HepG2 (cell line): ENCODE results near the gene MYH9. TPM values are rescaled to one million over a fixed set of nuclear protein-coding genes. Genes with fewer than 3 reads are reported as not detected.

Source experiments
- BRD4 ChIP-seq: sonication (generic); formaldehyde crosslinking; IDR thresholded peaks from 2 replicates; pipeline ENCODE4 v1.4.0; 2020; ENCODE audit warnings: missing genetic modification reagents
- ELF3 ChIP-seq: IDR thresholded peaks from 2 replicates; pipeline ENCODE4 v1.6.1; 2016; ENCODE audit warnings: missing genetic modification reagents, missing compliant biosample characterization
- GLI4 ChIP-seq: sonication (generic); formaldehyde crosslinking; IDR thresholded peaks from 2 replicates; pipeline ENCODE4 v1.5.1; 2020; ENCODE audit warnings: missing genetic modification reagents, mild to moderate bottlenecking, moderate library complexity, borderline replicate concordance
- IKZF5 ChIP-seq: IDR thresholded peaks from 2 replicates; pipeline ENCODE4 v1.6.1; 2018; ENCODE audit warnings: missing genetic modification reagents, mild to moderate bottlenecking, missing compliant biosample characterization
- MAX ChIP-seq: IDR thresholded peaks from 2 replicates; pipeline ENCODE4 v1.6.1; 2012; ENCODE audit warnings: inconsistent platforms
- MXI1 ChIP-seq: IDR thresholded peaks from 3 replicates; pipeline ENCODE4 v1.6.1; 2012; ENCODE audit warnings: low read depth, low read length, inconsistent platforms, borderline replicate concordance
- MYC ChIP-seq: sonication (generic); formaldehyde crosslinking; IDR thresholded peaks from 2 replicates; pipeline ENCODE4 v1.9.0; 2021; ENCODE audit warnings: missing genetic modification reagents, borderline replicate concordance
- RFX5 ChIP-seq: IDR thresholded peaks from 2 replicates; pipeline ENCODE4 v1.6.1; 2011; ENCODE audit warnings: low read depth, low read length, improper control_type of control experiment
- SETDB1 ChIP-seq: sonication (generic); formaldehyde crosslinking; IDR thresholded peaks from 2 replicates; pipeline ENCODE4 v1.5.1; 2020; ENCODE audit warnings: missing genetic modification reagents, mild to moderate bottlenecking, borderline replicate concordance
- SP140L ChIP-seq: sonication (generic); formaldehyde crosslinking; IDR thresholded peaks from 2 replicates; pipeline ENCODE4 v1.4.0; 2020; ENCODE audit warnings: missing genetic modification reagents, borderline replicate concordance
- U2AF2 ChIP-seq: fragments of 200-400 bp; formaldehyde crosslinking; IDR thresholded peaks from 2 replicates; pipeline ENCODE4 v1.6.1; 2017; ENCODE audit warnings: low read depth, mild to moderate bottlenecking, low read length
- ZBTB38 ChIP-seq: sonication (generic); formaldehyde crosslinking; IDR thresholded peaks from 2 replicates; pipeline ENCODE4 v1.5.1; 2020; ENCODE audit warnings: mild to moderate bottlenecking, missing genetic modification reagents
- ZNF256 ChIP-seq: sonication (generic); formaldehyde crosslinking; conservative IDR thresholded peaks from 2 replicates; pipeline ENCODE4 v1.4.0; 2020; ENCODE audit warnings: missing genetic modification reagents
- polyA plus RNA-seq, 8 experiments: library from polyadenylated mRNA; depleted of rRNA in 3 of 8; stranded (reverse) in 7 of 8; unstranded in 1 of 8; fragments of >200 nt; fragmentation: Illumina TruSeq in 4 of 8; extraction: Trizol in 4 of 8; gene quantifications; 2 replicates each; pipeline versions ENCODE4 v1.2.1 to v1.2.3, GENCODE V29; 2011 to 2016; ENCODE audit warnings: low read depth in 4 of 8, missing spikeins in 1 of 8, mixed read lengths in 1 of 8; ENCODE audit not compliant: insufficient read depth in 1 of 8
- total RNA-seq, 5 experiments: library from RNA; depleted of rRNA; stranded (reverse); fragments of >200 nt; fragmentation: Illumina TruSeq; extraction: Trizol; gene quantifications; 2 replicates each; pipeline ENCODE4 v1.2.3, GENCODE V29; 2016; ENCODE audit warnings: low read depth in 1 of 5
- TF ChIP-seq, protein P1 (sequence below): IDR thresholded peaks from 2 replicates; pipeline ENCODE4 v1.4.0; 2020; ENCODE audit warnings: mild to moderate bottlenecking, missing genetic modification reagents
- TF ChIP-seq, protein P2 (sequence below): sonication (generic); formaldehyde crosslinking; IDR thresholded peaks from 2 replicates; pipeline ENCODE4 v1.4.0; 2020; ENCODE audit warnings: missing genetic modification reagents, mild to moderate bottlenecking, borderline replicate concordance
- TF ChIP-seq, protein P3 (sequence below): sonication (generic); formaldehyde crosslinking; IDR thresholded peaks from 2 replicates; pipeline ENCODE4 v1.5.0; 2020; ENCODE audit warnings: missing genetic modification reagents
- TF ChIP-seq, protein P4 (sequence below): sonication (generic); formaldehyde crosslinking; IDR thresholded peaks from 2 replicates; pipeline ENCODE4 v1.4.0; 2020; ENCODE audit warnings: mild to moderate bottlenecking, missing genetic modification reagents
- TF ChIP-seq, protein P5 (sequence below): IDR thresholded peaks from 2 replicates; pipeline ENCODE4 v1.6.1; 2016; ENCODE audit warnings: missing compliant biosample characterization, missing genetic modification reagents, borderline replicate concordance

Gene MYH9
- total and polyA plus RNA-seq, 2 of the 13 experiments (the other 11 are each of a cell fraction or from before 2014, with no cell fraction given) = 50.7 to 98.5 TPM

DNA sequence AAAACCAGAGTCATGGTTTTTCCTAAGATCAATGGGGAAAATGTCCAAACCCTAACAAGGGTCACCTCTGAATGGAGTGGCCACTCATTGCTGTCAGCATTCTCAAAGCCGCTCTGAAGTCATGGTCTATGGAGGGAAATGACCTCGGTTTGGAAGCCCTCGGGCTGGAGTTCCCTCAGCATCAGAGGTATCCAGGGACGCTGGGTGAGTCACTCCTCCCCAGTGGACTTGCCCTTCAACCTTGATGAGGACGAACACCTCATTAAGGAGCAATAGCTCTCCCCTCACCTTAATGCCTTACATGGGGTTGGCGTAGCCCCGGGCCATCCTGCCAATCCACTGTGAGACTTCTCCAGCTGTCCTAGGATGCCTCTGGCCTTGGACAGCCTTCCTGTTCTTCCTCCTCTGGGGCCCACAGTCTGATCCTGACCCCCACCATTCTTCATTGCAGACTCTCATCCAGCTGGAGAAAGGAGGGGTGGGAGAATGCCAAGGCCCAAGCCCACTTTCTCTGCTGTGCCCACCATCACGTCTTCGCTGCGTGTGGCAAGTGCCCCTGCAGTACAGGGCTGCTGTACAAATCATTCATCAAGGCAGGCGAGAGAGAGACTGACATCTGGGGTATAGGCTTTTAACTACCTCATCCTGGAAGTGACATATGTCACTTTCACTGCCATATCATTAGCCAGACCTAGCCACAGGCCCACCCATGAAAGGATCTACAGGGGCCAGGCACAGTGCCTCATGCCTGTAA is 25.4 kb upstream of the MYH9 start (continued):
- TF ChIP-seq ZNF256 (CRISPR knock-in tag) (no peak), SP140L (CRISPR knock-in tag) (no peak), MYC (CRISPR knock-in tag) (no peak), IKZF5 (CRISPR knock-in tag) (peak; percentile 36; the same call in 1 of the 2 replicates), MAX (no peak), U2AF2 (no peak), GLI4 (no peak), ELF3 (CRISPR knock-in tag) (peak; percentile 30; the same call in 1 of the 2 replicates), ZBTB38 (CRISPR knock-in tag) (0 out of 2 replicates have a peak, but pooled peaks have one; percentile 37), MXI1 (peak; percentile 51; the same call in 1 of the 3 replicates), RFX5 (0 out of 2 replicates have a peak, but pooled peaks have one; percentile 25), BRD4 (0 out of 2 replicates have a peak, but pooled peaks have one; percentile 15), SETDB1 (CRISPR knock-in tag) (no peak)
- TF ChIP-seq, protein P1, sequence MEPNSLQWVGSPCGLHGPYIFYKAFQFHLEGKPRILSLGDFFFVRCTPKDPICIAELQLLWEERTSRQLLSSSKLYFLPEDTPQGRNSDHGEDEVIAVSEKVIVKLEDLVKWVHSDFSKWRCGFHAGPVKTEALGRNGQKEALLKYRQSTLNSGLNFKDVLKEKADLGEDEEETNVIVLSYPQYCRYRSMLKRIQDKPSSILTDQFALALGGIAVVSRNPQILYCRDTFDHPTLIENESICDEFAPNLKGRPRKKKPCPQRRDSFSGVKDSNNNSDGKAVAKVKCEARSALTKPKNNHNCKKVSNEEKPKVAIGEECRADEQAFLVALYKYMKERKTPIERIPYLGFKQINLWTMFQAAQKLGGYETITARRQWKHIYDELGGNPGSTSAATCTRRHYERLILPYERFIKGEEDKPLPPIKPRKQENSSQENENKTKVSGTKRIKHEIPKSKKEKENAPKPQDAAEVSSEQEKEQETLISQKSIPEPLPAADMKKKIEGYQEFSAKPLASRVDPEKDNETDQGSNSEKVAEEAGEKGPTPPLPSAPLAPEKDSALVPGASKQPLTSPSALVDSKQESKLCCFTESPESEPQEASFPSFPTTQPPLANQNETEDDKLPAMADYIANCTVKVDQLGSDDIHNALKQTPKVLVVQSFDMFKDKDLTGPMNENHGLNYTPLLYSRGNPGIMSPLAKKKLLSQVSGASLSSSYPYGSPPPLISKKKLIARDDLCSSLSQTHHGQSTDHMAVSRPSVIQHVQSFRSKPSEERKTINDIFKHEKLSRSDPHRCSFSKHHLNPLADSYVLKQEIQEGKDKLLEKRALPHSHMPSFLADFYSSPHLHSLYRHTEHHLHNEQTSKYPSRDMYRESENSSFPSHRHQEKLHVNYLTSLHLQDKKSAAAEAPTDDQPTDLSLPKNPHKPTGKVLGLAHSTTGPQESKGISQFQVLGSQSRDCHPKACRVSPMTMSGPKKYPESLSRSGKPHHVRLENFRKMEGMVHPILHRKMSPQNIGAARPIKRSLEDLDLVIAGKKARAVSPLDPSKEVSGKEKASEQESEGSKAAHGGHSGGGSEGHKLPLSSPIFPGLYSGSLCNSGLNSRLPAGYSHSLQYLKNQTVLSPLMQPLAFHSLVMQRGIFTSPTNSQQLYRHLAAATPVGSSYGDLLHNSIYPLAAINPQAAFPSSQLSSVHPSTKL (CRISPR knock-in tag) = peak; percentile 73; the same call in 1 of the 2 replicates
- TF ChIP-seq, protein P2, sequence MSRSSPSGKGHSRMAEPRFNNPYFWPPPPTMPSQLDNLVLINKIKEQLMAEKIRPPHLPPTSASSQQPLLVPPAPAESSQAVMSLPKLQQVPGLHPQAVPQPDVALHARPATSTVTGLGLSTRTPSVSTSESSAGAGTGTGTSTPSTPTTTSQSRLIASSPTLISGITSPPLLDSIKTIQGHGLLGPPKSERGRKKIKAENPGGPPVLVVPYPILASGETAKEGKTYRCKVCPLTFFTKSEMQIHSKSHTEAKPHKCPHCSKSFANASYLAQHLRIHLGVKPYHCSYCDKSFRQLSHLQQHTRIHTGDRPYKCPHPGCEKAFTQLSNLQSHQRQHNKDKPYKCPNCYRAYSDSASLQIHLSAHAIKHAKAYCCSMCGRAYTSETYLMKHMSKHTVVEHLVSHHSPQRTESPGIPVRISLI (CRISPR knock-in tag) = no peak
- TF ChIP-seq, protein P3, sequence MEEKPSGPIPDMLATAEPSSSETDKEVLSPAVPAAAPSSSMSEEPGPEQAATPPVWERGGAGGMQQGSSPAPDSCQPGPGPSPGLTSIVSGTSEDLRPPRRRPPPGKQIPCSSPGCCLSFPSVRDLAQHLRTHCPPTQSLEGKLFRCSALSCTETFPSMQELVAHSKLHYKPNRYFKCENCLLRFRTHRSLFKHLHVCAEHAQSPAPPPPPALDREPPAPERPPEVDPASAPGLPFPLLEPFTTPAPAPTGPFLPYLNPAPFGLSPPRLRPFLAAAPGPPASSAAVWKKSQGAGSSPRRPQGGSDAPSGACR (CRISPR knock-in tag) = no peak
- TF ChIP-seq, protein P4, sequence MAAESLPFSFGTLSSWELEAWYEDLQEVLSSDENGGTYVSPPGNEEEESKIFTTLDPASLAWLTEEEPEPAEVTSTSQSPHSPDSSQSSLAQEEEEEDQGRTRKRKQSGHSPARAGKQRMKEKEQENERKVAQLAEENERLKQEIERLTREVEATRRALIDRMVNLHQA (CRISPR knock-in tag) = no peak
- TF ChIP-seq, protein P5, sequence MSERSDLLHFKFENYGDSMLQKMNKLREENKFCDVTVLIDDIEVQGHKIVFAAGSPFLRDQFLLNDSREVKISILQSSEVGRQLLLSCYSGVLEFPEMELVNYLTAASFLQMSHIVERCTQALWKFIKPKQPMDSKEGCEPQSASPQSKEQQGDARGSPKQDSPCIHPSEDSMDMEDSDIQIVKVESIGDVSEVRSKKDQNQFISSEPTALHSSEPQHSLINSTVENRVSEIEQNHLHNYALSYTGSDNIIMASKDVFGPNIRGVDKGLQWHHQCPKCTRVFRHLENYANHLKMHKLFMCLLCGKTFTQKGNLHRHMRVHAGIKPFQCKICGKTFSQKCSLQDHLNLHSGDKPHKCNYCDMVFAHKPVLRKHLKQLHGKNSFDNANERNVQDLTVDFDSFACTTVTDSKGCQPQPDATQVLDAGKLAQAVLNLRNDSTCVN (CRISPR knock-in tag) = no peak
